Stomach (tissue), 4 donors: ENCODE data around the gene ZNF282.

Experiments
- EP300 ChIP-seq: sonication (generic); formaldehyde crosslinking; IDR thresholded peaks from one replicate; pipeline ENCODE4 v1.6.1; 2017; ENCODE audit warnings: antibody characterized with exemption
- TF ChIP-seq, protein P1 (sequence below), 7 experiments: fragments of 450-650 bp in 4 of 7; fragments of 200-600 bp in 3 of 7; sonication (generic) in 3 of 7; IDR thresholded peaks; one replicate each; pipeline ENCODE4 v1.5.1; 2016 to 2019; ENCODE audit warnings: antibody characterized with exemption in 7 of 7, control low read depth in 2 of 7, mild to moderate bottlenecking in 1 of 7

GRCh38 chr7:149156898-149157297, 38.4 kb upstream of the ZNF282 start:
- TF ChIP-seq EP300: no peak
- TF ChIP-seq, protein P1, sequence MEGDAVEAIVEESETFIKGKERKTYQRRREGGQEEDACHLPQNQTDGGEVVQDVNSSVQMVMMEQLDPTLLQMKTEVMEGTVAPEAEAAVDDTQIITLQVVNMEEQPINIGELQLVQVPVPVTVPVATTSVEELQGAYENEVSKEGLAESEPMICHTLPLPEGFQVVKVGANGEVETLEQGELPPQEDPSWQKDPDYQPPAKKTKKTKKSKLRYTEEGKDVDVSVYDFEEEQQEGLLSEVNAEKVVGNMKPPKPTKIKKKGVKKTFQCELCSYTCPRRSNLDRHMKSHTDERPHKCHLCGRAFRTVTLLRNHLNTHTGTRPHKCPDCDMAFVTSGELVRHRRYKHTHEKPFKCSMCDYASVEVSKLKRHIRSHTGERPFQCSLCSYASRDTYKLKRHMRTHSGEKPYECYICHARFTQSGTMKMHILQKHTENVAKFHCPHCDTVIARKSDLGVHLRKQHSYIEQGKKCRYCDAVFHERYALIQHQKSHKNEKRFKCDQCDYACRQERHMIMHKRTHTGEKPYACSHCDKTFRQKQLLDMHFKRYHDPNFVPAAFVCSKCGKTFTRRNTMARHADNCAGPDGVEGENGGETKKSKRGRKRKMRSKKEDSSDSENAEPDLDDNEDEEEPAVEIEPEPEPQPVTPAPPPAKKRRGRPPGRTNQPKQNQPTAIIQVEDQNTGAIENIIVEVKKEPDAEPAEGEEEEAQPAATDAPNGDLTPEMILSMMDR (IDR thresholded peaks at IDR 0.05): no peak
